HG03139 (cell line): Measurements from ENCODE around the gene ALG3.

ENCODE experiments used
- ATAC-seq: cut with Tn5 transposase; IDR thresholded peaks from one replicate; pipeline ENCODE4 v1.9.1; 2021; ENCODE audit not compliant: unreplicated experiment

The ALG3 gene

DNA sequence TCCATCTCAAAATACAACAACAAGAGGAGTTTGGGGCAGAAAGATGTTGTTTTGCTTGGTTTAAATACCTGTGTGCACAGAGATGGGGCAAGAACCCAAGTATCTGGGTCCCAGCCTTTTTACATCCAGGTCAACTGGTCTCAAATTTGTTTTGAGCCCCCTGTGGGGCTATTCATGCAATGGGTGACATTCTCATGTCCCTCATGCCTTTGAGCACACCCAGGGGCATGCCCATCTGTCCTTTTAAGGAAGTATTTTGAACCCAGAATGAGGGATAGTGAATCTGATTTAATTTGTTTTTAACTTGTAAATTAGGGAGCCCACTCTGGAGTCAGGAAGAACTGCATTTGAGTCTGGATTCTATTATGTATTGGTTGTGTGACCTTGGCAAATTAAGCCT is 47.9 kb downstream of the ALG3 start:
- ATAC-seq, result no peak

DNA sequence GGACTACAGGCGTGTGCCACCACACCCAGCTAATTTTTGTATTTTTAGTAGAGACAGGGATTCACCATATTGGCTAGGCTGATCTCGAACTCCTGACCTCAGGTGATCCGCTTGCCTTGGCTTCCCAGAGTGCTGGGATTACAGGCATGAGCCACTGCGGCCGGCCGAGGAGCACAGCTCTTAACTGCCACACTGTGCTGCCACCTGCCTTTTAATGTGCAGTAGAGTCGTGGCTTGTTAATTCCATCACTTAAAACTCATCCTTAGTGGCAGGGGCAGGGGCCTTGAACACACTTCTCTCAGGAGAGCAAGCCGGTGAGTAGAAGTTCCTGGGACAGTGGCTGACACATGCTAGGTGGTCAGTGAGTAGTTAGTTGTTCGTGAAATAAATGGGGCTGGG is 50.3 kb downstream of the ALG3 start:
- no peak for ATAC-seq

DNA sequence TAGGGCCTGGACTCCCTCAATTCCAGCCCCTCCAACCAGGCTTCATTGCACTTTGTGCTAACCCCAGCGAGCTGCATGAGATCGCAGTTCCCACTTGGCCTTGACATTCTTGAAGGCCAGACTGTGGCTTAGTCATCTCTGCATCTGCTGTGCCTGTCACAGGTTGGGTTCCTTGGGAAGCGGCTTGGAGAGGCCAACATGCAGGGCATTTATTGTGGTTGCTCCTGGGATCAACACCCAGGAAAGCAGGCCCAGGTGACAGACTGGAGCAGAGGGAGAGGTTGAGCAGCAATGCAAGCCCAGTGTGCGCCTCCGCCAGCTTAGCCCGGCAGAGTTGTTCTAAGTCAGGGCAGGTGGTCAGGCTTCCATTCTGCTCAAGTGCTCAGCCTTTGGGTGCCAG is 52.2 kb downstream of the ALG3 start:
- ATAC-seq, result no peak

DNA sequence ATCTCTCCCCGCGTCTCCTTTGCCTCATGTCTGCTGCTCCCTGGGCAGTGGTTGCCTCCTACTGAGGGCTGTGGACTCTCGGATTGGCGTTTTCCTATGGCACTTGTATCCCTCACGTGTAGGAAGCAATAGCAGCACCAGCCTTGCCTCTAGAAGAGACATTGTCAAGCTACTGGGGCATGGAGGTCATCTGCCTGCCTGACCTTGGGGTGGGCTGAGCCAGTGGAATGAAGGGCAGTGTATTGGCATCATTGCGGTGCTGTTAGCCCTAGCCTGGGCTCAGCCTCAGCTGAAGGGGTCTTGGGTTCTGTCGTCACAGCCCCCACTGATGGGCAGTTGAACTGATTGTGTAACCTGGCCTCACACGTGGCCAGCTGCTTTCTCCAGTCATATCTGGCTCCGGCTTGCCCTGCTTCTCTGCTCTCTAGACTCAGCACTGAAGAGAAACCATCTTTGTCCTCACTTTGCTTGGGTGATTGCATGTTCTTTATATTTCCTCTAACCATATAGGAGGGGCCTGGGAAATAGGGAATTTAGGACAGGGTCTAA is 54.7 kb downstream of the ALG3 start:
- ATAC-seq, result no peak

DNA sequence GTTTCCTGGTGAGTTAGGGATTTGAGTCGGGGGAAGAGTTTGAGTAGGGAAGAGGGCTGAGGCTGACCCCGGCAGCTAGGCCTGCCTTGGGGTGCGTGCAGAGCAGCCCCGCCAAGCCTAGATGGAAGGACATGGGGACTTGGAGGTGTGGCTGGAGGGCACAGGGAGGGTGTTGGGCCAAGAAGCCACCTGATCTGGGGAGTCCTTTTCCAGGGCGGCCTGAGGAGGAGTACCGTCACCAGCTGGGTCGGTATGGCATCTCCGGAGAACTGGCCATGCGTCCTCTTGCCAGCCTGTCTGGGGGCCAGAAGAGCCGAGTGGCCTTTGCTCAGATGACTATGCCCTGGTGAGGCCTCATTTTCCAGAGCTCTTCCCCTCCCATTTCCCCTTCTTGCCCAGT is 55.9 kb downstream of the ALG3 start:
- no peak for ATAC-seq
